Measurements from ENCODE around the gene SAYSD1. TPM values are rescaled to one million over a fixed set of nuclear protein-coding genes. Genes with fewer than 3 reads are reported as not detected.

The SAYSD1 gene
- total RNA-seq, 2 experiments from 2014 or later: 16.0 to 16.8 TPM

DNA sequence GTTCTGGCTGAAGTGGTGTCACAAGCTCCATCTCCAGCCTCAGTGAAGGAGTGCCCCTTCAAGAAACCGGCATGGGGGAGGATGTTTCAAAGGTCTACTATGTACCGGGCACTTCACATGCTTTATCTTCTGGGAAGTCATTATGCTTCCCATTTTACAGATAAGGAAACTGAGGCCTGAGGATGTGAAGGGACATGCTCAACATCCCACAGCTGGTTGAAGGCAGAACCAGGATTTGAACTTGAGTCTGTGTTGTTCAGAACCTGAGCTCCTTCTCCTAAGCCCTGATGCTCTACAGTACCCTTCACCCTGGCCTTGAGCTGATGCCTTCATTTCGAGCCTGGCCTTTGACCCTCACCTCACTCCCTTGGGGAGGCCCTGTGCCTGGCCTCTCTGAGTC, 53.4 kb downstream of the SAYSD1 start:
- Mint-ChIP-seq H3K9me3 (no peaks in the 10 kb centered on the region), H3K4me3 (no peak overlapping the region), H3K36me3 (ENCODE audit: low read depth) (no peaks in the 10 kb centered on the region), H3K27ac (no peak overlapping the region), H3K27me3 (peaks cover 14% of the 10 kb centered on the region), H3K4me1 (ENCODE audit: low read depth) (no peaks in the 10 kb centered on the region)
- TF ChIP-seq, protein P1, sequence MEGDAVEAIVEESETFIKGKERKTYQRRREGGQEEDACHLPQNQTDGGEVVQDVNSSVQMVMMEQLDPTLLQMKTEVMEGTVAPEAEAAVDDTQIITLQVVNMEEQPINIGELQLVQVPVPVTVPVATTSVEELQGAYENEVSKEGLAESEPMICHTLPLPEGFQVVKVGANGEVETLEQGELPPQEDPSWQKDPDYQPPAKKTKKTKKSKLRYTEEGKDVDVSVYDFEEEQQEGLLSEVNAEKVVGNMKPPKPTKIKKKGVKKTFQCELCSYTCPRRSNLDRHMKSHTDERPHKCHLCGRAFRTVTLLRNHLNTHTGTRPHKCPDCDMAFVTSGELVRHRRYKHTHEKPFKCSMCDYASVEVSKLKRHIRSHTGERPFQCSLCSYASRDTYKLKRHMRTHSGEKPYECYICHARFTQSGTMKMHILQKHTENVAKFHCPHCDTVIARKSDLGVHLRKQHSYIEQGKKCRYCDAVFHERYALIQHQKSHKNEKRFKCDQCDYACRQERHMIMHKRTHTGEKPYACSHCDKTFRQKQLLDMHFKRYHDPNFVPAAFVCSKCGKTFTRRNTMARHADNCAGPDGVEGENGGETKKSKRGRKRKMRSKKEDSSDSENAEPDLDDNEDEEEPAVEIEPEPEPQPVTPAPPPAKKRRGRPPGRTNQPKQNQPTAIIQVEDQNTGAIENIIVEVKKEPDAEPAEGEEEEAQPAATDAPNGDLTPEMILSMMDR (IDR thresholded peaks at IDR 0.05): no peak
- intact Hi-C loops (cut with micrococcal nuclease): no loop called here
- ChIA-PET CTCF (interaction anchor here (1.0 to 1.5 kb wide), 4 partner anchors 22 to 104 kb away, joined by 3 read pairs; no protein-coding TSS in a partner anchor), POLR2A (interaction anchor here (0.9 to 1.4 kb wide), 2 partner anchors 15 to 49 kb away, joined by 3 to 4 read pairs; no protein-coding TSS in a partner anchor)
- DNase-seq (no peak), ATAC-seq (no peak)

DNA sequence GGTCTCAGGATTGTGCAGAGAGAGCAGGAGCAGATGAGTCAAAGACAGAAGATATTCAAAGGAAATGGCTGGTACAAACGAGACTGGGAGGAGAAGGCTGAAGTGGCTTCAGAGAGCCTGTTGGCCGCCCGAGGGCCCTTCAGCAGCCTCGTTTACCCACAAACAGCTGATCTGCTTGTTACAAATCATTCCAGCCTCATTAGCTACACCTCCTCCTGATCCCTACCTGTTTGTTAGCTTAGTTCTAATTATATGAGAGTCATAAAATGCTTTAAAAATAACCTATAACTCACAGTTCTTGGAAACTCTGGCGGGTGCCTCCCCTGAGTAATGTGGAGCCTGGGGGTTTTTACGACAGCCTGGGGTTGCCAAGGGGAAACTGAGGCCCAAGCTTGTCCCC, 53.8 kb downstream of the SAYSD1 start:
- CTCF ChIA-PET: interaction anchor here (1.0 to 1.5 kb wide), 4 partner anchors 22 to 104 kb away, joined by 3 read pairs; no protein-coding TSS in a partner anchor

DNA sequence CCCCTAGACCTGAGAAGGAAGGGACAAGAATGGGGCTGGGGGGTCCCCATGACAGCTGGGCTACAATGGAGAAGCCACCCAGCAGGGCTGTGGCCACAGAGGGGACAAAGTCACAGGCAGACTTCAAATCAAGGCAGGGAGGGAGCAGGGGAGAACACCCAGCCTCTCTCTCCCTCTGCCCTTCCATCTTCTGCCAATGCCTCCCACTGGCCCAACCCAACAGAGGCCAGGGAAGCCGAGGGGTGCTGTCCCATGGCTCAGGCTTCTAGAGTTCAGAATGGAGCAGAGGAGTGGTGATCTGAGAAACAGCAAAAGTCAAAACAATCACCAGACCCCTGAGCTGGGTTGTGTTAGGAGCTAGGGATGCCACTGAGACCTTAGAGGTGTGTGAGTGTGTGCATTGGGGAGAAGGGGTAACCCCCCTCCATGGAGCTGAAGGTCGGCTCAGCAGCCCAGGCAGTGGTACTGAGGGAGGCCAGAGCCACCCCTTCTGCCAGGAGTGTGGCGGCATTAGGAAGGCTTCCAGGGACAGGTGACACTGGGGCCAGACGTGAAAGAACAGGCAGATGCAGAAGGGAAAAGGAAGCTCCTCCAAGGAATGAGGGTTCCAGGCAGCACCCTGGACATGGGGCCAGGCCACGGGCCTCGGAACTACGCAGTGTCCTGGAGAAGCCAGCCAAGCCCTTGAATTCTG, 54.4 kb downstream of the SAYSD1 start:
- no peak for ATAC-seq
- intact Hi-C loops (cut with micrococcal nuclease): no loop called here
- CTCF ChIA-PET: interaction anchor here (1.2 kb wide), 1 partner anchor 23 kb away, joined by 3 read pairs; no protein-coding TSS in a partner anchor
- POLR2A ChIA-PET: interaction anchor here (1.4 kb wide), 1 partner anchor 16 kb away, joined by 4 read pairs; no protein-coding TSS in a partner anchor
- peaks cover 15% of the 10 kb centered on the region for H3K27me3 Mint-ChIP-seq
- TF ChIP-seq, protein P1 (IDR thresholded peaks at IDR 0.05): no peak
- no peaks in the 10 kb centered on the region for H3K9me3 Mint-ChIP-seq
- no peak overlapping the region for H3K27ac Mint-ChIP-seq
- no peak overlapping the region for H3K4me3 Mint-ChIP-seq
- DNase-seq: no peak
- H3K4me1 Mint-ChIP-seq (ENCODE audit: low read depth): no peaks in the 10 kb centered on the region
- H3K36me3 Mint-ChIP-seq (ENCODE audit: low read depth): no peaks in the 10 kb centered on the region

More for the DNA sequence above, 53.8 kb downstream of the SAYSD1 start:
- DNase-seq (no peak), ATAC-seq (no peak)
- H3K27me3 Mint-ChIP-seq: peaks cover 14% of the 10 kb centered on the region
- H3K4me3 Mint-ChIP-seq: no peak overlapping the region
- H3K4me1 Mint-ChIP-seq (ENCODE audit: low read depth): no peaks in the 10 kb centered on the region
- no peaks in the 10 kb centered on the region for H3K9me3 Mint-ChIP-seq
- TF ChIP-seq, protein P1 (IDR thresholded peaks at IDR 0.05): no peak
- intact Hi-C loops (cut with micrococcal nuclease): no loop called here
- POLR2A ChIA-PET: interaction anchor here (0.9 to 1.4 kb wide), 2 partner anchors 15 to 50 kb away, joined by 3 to 4 read pairs; no protein-coding TSS in a partner anchor
- no peak overlapping the region for H3K27ac Mint-ChIP-seq
- no peaks in the 10 kb centered on the region for H3K36me3 Mint-ChIP-seq (ENCODE audit: low read depth)

DNA sequence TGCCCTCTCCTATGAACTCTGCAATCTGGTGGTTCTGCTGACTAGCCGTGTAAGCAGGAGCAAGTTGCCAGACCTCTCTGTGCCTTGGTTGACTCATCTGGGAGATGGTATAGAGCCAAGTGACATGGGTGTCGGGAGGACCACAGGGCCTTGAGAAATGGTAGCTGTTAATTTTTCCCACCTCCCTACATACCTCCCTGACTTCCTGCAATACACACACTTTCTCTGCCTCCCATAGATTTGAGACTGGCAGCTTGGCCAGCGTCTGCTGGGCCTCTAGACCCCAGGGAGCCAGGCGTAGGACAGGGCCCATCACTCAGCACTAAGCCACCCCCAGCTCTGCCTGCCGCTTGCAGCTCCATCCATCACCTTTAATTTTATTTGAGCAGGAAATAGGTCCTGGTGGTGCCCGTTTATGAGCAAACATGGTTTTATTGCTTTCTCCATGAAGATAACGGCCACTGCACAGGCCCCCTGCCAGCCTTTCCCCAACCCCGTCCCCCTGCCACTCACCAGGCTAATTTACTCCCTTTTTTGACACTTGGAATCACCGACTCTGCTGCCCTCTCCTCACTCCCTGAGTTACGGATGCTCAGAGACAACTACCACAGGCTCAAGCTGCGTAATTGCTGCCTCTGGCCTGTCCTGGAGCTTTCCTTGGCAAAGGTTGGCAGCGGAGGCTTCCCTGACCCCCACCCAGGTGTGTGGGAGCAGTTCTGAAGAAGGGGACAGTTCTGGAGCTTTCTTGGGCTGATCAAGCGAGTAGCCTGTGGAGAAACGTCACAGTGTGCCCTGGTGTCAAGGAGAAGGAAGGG, 55.3 kb downstream of the SAYSD1 start:
- TF ChIP-seq, protein P1 (IDR thresholded peaks at IDR 0.05): no peak
- ATAC-seq (no peak), DNase-seq (no peak)
- Mint-ChIP-seq H3K4me1 (ENCODE audit: low read depth) (no peaks in the 10 kb centered on the region), H3K36me3 (ENCODE audit: low read depth) (no peaks in the 10 kb centered on the region), H3K27me3 (peaks cover 13% of the 10 kb centered on the region), H3K9me3 (no peaks in the 10 kb centered on the region), H3K4me3 (no peak overlapping the region), H3K27ac (no peak overlapping the region)
- intact Hi-C loops (cut with micrococcal nuclease): no loop called here
- POLR2A ChIA-PET: no interaction called here
- CTCF ChIA-PET: interaction anchor here (1.4 kb wide), 1 partner anchor 86 kb away, joined by 3 read pairs; no protein-coding TSS in a partner anchor

Data from activated CD8-positive, alpha-beta T cell treated with anti-CD3 and anti-CD28 coated beads for 36 hours (primary cell).